ENCODE data around the gene KDELR1.
A peak's percentile ranks its signal among the peaks of the same experiment; 100 is the strongest.

The KDELR1 gene

DNA sequence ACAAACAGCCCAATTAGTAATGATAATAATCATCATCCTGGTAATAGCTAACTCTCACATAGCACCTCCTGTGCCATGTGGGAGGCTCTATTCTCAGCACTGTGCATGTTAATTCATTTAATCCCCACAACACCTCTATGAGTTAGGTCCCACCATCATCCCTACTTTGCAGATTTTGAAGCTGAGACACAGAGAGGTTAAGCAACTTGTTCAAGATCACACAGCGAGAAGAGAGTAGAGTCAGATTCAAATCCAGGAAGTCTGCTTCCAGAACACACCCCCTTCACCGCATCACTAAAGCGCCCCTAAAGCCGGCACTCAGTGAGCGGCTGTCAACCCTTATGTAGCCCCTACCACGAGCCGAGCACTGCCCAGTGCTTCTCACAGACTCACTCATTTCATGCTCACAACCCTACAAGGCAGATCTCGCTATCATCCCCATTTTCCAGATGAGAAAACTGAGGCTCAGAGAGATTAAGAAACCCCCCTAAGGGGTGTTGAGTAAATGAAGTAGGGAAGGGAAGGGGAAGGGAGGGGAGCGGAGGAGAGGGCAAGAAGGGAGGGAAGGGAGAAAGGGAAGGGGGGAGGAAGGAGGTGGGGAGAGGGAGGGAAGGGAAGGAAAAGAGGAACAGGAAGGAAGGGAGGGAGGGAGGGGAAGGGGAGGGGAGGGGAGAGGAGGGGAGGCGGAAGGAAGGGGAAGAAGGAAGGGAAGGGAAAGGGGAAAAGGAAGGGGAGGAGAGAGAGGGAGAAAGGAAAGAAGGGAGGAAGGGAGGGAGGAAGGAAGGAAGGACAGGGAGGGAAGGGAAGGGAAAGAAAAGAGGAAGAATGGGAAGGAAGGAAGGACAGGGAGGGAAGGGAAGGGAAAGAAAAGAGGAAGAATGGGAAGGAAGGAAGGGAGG lies 49.6 kb downstream of the KDELR1 start:
- no peak for DNase-seq

GRCh38 chr19:48340995-48341394 lies 50.4 kb downstream of the KDELR1 start:
- DNase-seq: no peak

DNA sequence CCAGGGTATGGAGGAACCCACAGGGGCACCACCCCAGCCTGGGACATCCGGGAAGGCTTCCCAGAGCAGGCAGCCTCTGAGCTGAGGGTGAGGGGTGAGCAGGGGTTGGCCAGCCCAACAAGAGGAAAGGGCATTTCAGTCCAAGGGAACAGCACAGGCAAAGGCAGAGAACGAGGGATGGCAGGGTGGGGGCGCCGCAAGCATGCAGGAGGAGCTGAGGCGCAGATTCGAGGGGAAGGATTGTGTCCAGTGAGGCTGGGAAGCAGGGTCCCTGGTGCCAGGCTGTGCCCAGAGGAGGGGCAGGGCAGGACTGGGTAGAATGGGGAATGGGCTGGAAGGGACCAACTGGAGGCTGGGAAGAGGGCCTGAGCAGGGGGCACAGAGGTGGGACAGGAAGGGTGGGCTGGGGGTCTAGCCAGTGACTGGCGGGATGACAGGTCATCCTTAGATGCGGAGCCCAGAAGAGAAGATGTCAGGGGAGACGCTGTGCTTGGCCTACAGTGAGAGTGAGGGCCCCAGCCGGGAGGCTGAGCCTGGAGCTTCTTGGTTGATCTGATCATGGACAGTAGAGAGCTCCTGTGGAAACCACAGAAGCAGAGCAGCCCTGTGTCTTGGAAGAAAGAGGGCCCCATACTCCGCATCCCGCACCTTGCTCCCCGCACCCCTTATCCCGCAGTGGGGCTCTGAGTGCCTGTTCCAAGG lies 52.4 kb downstream of the KDELR1 start:
- no peak for DNase-seq

GRCh38 chr19:48338253-48338755 lies 53.0 kb downstream of the KDELR1 start:
- DNase-seq: no peak

DNA sequence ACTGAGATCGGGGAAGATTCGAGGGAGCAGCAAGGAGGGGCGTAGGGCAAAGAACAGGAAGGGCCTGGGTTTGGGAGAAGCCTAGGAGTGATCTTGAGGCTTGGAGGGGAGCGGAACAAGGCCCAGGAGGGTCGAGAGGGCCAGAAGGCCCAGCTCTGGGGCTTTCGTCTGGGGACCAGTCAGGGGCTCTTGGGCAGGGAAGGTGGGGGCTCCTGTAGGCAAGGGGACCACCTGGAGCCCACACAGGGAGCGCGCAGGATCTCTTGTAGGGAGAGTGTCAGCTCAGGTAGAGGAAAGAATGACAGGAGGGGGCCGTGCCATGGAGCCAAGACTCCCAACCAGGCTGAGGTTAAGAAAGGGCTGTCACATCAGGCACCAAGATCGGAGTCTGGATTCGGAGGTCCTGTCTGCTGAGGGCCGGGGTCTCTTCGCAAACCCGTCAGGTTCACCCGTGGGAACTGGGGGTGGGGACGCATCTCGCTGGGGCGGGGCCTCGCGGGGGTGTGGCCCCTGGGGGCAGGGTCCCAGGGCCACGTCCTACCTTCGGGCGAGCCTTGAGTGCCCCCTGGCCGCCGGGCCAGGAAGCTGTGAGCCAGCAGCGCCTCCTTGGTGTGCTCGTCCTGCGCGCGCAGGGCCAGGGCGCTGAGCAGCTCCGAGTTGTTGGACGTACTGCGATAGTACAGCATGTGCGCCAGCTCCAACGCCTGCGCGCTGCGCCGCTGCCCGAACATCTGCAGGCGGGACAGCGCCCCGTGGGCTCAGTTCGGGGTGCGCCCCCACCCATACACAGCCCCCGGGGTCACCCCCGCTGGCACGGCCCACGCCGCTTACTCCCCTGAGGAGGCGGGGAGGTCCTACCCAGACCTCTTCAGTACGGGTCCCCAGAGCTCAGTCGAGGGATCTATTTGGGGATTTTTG lies 57.6 kb downstream of the KDELR1 start:
- DNase-seq: peak; percentile 88

GRCh38 chr19:48332662-48333466 lies 58.5 kb downstream of the KDELR1 start:
- DNase-seq: peak; percentile 89
